CD4-positive, alpha-beta T cell (primary cell): ENCODE measurements around the gene TTLL9. TPM values are rescaled to one million over a fixed set of nuclear protein-coding genes. Genes with fewer than 3 reads are reported as not detected.

Source experiments
- ATAC-seq: fragments of 200-7000 bp; cut with Tn5 transposase; one replicate; pipeline ENCODE4 v1.10.0; 2022; ENCODE audit warnings: mild to moderate bottlenecking; ENCODE audit not compliant: poor library complexity
- CTCF ChIA-PET: fragments of 350-600 bp; sonication (Branson Sonifier 250); formaldehyde crosslinking; loops from one replicate; lab custom pipeline; 2021; ENCODE audit warnings: antibody characterized with exemption, inconsistent platforms; lab: Charles Lee
- POLR2A ChIA-PET: fragments of 350-600 bp; sonication (Branson Sonifier 250); formaldehyde crosslinking; loops from one replicate; lab custom pipeline; 2021; ENCODE audit warnings: antibody characterized with exemption, inconsistent platforms; lab: Charles Lee
- DNase-seq, 14 experiments: peaks; one replicate each; pipeline ENCODE4 v3.0.0-alpha.2; 2013 to 2020; ENCODE audit warnings: mixed read lengths in 2 of 14
- H3K27ac ChIP-seq, 2 donors: one replicate each; pipeline versions ENCODE4 v1.5.1 to v1.7.0; 2013; ENCODE audit warnings: low read length in 2 of 2, low read depth in 1 of 2, mild to moderate bottlenecking in 1 of 2
- H3K27me3 ChIP-seq, 2 experiments: 1 replicate in 1 of 2; 2 replicates in 1 of 2; pipeline versions ENCODE4 v1.6.1 to v1.7.0; 2013; ENCODE audit warnings: low read length in 2 of 2, control low read depth in 1 of 2, mild to moderate bottlenecking in 1 of 2, moderate library complexity in 1 of 2; ENCODE audit not compliant: insufficient read depth in 2 of 2, control insufficient read depth in 1 of 2
- H3K36me3 ChIP-seq: one replicate; pipeline ENCODE4 v1.6.1; 2013; ENCODE audit warnings: low read length, control low read depth; ENCODE audit not compliant: insufficient read depth
- H3K4me1 ChIP-seq: one replicate; pipeline ENCODE4 v1.6.1; 2013; ENCODE audit warnings: low read length, control low read depth; ENCODE audit not compliant: insufficient read depth
- H3K4me3 ChIP-seq: one replicate; pipeline ENCODE4 v1.5.1; 2013; ENCODE audit warnings: mild to moderate bottlenecking, low read length, moderate library complexity
- H3K9me3 ChIP-seq, 2 experiments: 1 replicate in 1 of 2; 2 replicates in 1 of 2; pipeline versions ENCODE4 v1.6.1 to v1.7.0; 2013; ENCODE audit warnings: low read length in 2 of 2, mild to moderate bottlenecking in 2 of 2, control low read depth in 1 of 2, moderate library complexity in 1 of 2; ENCODE audit not compliant: control insufficient read depth in 1 of 2, insufficient read depth in 1 of 2
- H3K27ac Mint-ChIP-seq: one replicate; pipeline ENCODE4 v1.8.0; 2020; ENCODE audit warnings: mixed read lengths
- H3K27me3 Mint-ChIP-seq: one replicate; pipeline ENCODE4 v1.8.0; 2021; ENCODE audit warnings: mixed read lengths
- H3K36me3 Mint-ChIP-seq: one replicate; pipeline ENCODE4 v1.8.0; 2021; ENCODE audit warnings: low read depth, mixed read lengths
- H3K4me1 Mint-ChIP-seq: one replicate; pipeline ENCODE4 v1.8.0; 2021; ENCODE audit warnings: low read depth, mixed read lengths
- H3K4me3 Mint-ChIP-seq: one replicate; pipeline ENCODE4 v1.8.0; 2020; ENCODE audit warnings: mild to moderate bottlenecking, mixed read lengths
- H3K9me3 Mint-ChIP-seq: one replicate; pipeline ENCODE4 v1.8.0; 2020; ENCODE audit warnings: mixed read lengths
- CTCF ChIP-seq: fragments of 200-600 bp; IDR thresholded peaks from one replicate; pipeline ENCODE4 v1.8.0; 2022; ENCODE audit warnings: antibody characterized with exemption, mild to moderate bottlenecking
- intact Hi-C, 2 experiments: fragments of 100-400 bp; cut with DNase I in 1 of 2; cut with micrococcal nuclease in 1 of 2; formaldehyde crosslinking; loops; one replicate each; pipeline versions ENCODE4 v1.15.1 to v1.9.0; 2023 to 2025; cut with DNase I, micrococcal nuclease
- total RNA-seq, 174 experiments: library from RNA in 2 of 174; stranded (reverse) in 2 of 174; gene quantifications; one replicate each; pipeline ENCODE4 v1.2.3 and lab custom pipeline; 2021 to 2026

The TTLL9 gene
- total RNA-seq, 2 experiments from 2014 or later, result not detected

DNA sequence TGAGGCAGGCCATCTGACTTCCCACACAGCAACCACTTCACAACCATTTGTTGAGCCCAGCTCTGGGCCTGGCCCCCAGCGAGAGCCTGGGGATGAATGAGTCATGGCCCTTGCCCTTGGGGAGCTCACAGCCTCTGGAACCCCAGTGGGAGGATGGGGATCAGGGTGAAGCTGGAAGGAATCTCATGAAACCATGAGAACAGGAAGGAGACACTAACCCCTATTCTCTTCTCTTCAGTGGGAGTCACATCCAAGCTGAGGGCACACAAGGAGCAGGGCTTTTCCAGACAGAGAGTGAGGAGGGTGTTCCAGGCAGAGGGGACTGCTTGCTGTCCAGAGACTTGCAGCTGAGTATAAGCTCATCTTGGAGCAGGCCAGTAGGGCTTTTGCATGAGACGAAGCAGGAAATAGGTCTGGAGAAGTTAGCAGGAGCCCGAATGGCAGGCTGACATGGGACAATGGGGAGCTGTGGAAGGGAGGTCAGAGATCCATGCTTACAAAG, 32.5 kb upstream of the TTLL9 start:
- Histone ChIP-seq H3K9me3 (no peaks in the 10 kb centered on the region), H3K4me3 (no peak overlapping the region), H3K27me3 (no peaks in the 10 kb centered on the region), H3K36me3 (no peaks in the 10 kb centered on the region), H3K27ac (no peak overlapping the region), H3K4me1 (peaks cover 12% of the 10 kb centered on the region)
- DNase-seq (no peak), ATAC-seq (no peak)
- no peaks in the 10 kb centered on the region for H3K9me3 Mint-ChIP-seq
- H3K36me3 Mint-ChIP-seq, result no peaks in the 10 kb centered on the region
- H3K4me3 Mint-ChIP-seq, result no peak overlapping the region
- no peak for TF ChIP-seq CTCF
- ChIA-PET CTCF (no interaction called here), POLR2A (no interaction called here)
- no peak overlapping the region for H3K27ac Mint-ChIP-seq
- H3K27me3 Mint-ChIP-seq, result no peaks in the 10 kb centered on the region
- no peaks in the 10 kb centered on the region for H3K4me1 Mint-ChIP-seq
- intact Hi-C loops, result no loop called here

DNA sequence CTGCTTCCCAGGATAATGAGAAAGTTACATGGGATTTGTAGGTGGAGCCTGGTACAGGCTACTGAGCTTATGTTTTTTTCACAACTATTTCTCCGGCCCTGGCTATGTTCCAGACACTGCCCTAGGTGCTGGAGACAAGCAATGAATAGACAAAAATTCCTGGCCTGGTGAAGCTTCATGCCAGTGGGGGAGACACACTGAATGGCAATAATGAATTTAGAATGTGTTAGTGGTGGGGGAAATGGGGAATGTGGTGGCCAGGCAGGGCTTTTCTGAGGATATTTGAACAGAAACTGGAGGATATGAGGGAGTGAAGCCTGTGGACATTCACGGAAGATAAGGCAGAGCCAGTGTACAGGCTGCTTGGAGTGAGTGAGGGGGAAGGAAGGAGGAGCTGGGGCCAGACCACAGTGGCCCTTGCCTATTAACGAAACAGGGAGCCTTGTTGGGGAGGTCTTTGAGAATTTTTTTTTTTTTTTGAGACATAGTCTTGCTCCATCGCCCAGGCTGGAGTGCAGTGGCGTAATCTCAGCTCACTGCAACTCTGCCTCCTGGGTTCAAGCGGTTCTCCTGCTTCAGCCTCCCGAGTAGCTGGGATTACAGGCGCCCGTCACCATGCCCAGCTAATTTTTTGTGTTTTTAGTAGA, 31.7 kb upstream of the TTLL9 start:
- intact Hi-C loops, result no loop called here
- H3K4me1 ChIP-seq, result peaks cover 12% of the 10 kb centered on the region
- Mint-ChIP-seq H3K9me3 (no peaks in the 10 kb centered on the region), H3K27me3 (no peaks in the 10 kb centered on the region), H3K36me3 (no peaks in the 10 kb centered on the region), H3K27ac (no peak overlapping the region), H3K4me1 (no peaks in the 10 kb centered on the region), H3K4me3 (no peak overlapping the region)
- ChIA-PET CTCF (interaction anchor here (0.7 kb wide), 1 partner anchor 255 kb away, joined by 4 read pairs; no protein-coding TSS in a partner anchor), POLR2A (no interaction called here)
- H3K36me3 ChIP-seq, result no peaks in the 10 kb centered on the region
- no peaks in the 10 kb centered on the region for H3K27me3 ChIP-seq
- no peak overlapping the region for H3K4me3 ChIP-seq
- no peaks in the 10 kb centered on the region for H3K9me3 ChIP-seq
- TF ChIP-seq CTCF, result no peak
- no peak overlapping the region for H3K27ac ChIP-seq
- ATAC-seq (no peak), DNase-seq (no peak)

DNA sequence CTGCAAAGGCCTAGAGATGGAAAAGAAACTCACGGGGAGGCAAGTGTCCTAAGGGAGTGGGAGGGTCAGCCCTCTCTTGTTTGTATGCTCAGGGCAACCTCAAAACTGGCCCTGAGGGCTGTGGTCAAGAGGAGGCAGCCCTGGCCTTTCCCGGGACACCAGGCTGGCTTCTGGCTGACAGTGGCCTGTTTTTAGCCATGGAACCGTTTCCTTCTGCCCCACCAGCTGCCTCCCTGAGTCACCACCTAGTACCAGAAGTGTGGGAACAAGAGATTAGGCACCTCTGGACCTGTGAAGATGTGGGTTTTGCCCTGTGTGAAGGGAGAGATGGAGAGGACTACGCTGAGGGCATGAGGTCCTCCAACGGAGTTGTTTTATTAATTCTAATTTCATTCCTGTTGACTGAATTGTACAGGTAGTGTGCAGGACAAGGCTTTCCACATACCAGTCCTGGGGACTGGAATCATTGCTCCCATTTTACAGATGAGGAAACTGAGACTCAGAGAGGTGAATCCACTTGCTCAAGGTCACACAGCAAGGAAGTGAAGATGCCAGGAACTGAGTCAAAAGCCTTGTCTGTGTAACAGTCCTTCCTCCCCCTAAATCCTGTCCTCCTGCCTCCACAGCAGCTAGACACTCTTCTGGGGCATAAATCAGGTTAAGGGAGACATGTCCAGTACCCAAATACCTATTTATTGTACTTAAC, 30.5 kb upstream of the TTLL9 start:
- H3K9me3 ChIP-seq, result no peaks in the 10 kb centered on the region
- no peak overlapping the region for H3K27ac ChIP-seq
- no peaks in the 10 kb centered on the region for H3K27me3 ChIP-seq
- Mint-ChIP-seq H3K36me3 (no peaks in the 10 kb centered on the region), H3K4me1 (no peaks in the 10 kb centered on the region), H3K4me3 (no peak overlapping the region), H3K27ac (no peak overlapping the region), H3K9me3 (no peaks in the 10 kb centered on the region), H3K27me3 (no peaks in the 10 kb centered on the region)
- no peak overlapping the region for H3K4me3 ChIP-seq
- no peak for ATAC-seq
- H3K4me1 ChIP-seq, result peaks cover 12% of the 10 kb centered on the region
- DNase-seq, result no peak
- no peaks in the 10 kb centered on the region for H3K36me3 ChIP-seq
- TF ChIP-seq CTCF, result no peak
- intact Hi-C loops, result no loop called here
- ChIA-PET CTCF (no interaction called here), POLR2A (no interaction called here)
